IMR-90 (cell line): ENCODE measurements around the gene ZNF423. TPM values are rescaled to one million over a fixed set of nuclear protein-coding genes. Genes with fewer than 3 reads are reported as not detected.

ENCODE experiments used
- ATAC-seq: fragments of 200-7000 bp; cut with Tn5 transposase; 2 replicates; pipeline ENCODE4 v1.9.1; 2020; ENCODE audit warnings: low read depth, mild to moderate bottlenecking, moderate library complexity
- BruUV-seq: library from RNA; stranded (reverse); fragments of 400-500 nt; replicated peaks from 2 replicates; lab custom pipeline; 2021; lab: Mats Ljungman, UMichigan
- CTCF ChIA-PET: fragments of 300-600 bp; formaldehyde crosslinking; extraction: SDS; loops from one replicate; lab custom pipeline; 2021; ENCODE audit warnings: antibody characterized with exemption; lab: Yijun Ruan, JAX
- POLR2A ChIA-PET: fragments of 300-600 bp; sonication (Branson Sonifier 250); formaldehyde crosslinking; loops from one replicate; lab custom pipeline; 2022; ENCODE audit warnings: antibody characterized with exemption; ENCODE audit not compliant: unreplicated experiment; lab: Charles Lee
- DNase-seq: peaks from one replicate; pipeline ENCODE4 v3.0.0; 2013
- H2AFZ ChIP-seq: replicated peaks from 2 replicates; pipeline ENCODE3; 2013; ENCODE audit warnings: low read length, mild to moderate bottlenecking; ENCODE audit not compliant: poor library complexity
- H2AK5ac ChIP-seq: 2 replicates; pipeline ENCODE4 v1.6.1; 2013; ENCODE audit warnings: low read depth, low read length, inconsistent platforms
- H2AK9ac ChIP-seq: replicated peaks from 2 replicates; pipeline ENCODE3; 2013; ENCODE audit warnings: mild to moderate bottlenecking, low read depth, low read length, moderate library complexity; ENCODE audit not compliant: poor library complexity
- H2BK120ac ChIP-seq: 2 replicates; pipeline ENCODE4 v1.6.1; 2013; ENCODE audit warnings: low read depth, low read length, inconsistent platforms
- H2BK15ac ChIP-seq: 3 replicates; pipeline ENCODE4 v1.6.1; 2013; ENCODE audit warnings: low read depth, low read length, inconsistent platforms
- H2BK20ac ChIP-seq: 2 replicates; pipeline ENCODE4 v1.6.1; 2013; ENCODE audit warnings: low read depth, mild to moderate bottlenecking, inconsistent platforms, low read length, moderate library complexity
- H2BK5ac ChIP-seq: 2 replicates; pipeline ENCODE4 v1.6.1; 2013; ENCODE audit warnings: mild to moderate bottlenecking, low read depth, low read length, inconsistent platforms; ENCODE audit not compliant: poor library complexity, severe bottlenecking
- H3K14ac ChIP-seq: replicated peaks from 2 replicates; pipeline ENCODE4 v1.6.1; 2013; ENCODE audit warnings: low read depth, low read length, inconsistent platforms
- H3K18ac ChIP-seq: 2 replicates; pipeline ENCODE4 v1.6.1; 2013; ENCODE audit warnings: low read depth, low read length, control low read depth
- H3K23ac ChIP-seq: 2 replicates; pipeline ENCODE4 v1.6.1; 2013; ENCODE audit warnings: low read depth, low read length, inconsistent platforms
- H3K27ac ChIP-seq: 2 replicates; pipeline ENCODE4 v1.5.1; 2013; ENCODE audit warnings: mild to moderate bottlenecking, control low read depth, low read length; ENCODE audit not compliant: insufficient read depth
- H3K27me3 ChIP-seq: 2 replicates; pipeline ENCODE4 v1.6.1; 2013; ENCODE audit warnings: low read length; ENCODE audit not compliant: control insufficient read depth, insufficient read depth
- H3K36me3 ChIP-seq: 2 replicates; pipeline ENCODE4 v1.6.1; 2013; ENCODE audit warnings: low read length, mixed read lengths; ENCODE audit not compliant: control insufficient read depth, insufficient read depth
- H3K4ac ChIP-seq: 2 replicates; pipeline ENCODE4 v1.6.1; 2013; ENCODE audit warnings: low read depth, low read length, inconsistent platforms
- H3K4me1 ChIP-seq: 2 replicates; pipeline ENCODE4 v1.6.1; 2013; ENCODE audit warnings: low read length, mixed read lengths; ENCODE audit not compliant: control insufficient read depth, insufficient read depth
- H3K4me2 ChIP-seq: 2 replicates; pipeline ENCODE4 v1.6.1; 2013; ENCODE audit warnings: low read depth, mild to moderate bottlenecking, control low read depth, low read length, moderate library complexity
- H3K4me3 ChIP-seq: 2 replicates; pipeline ENCODE4 v1.5.1; 2013; ENCODE audit warnings: low read depth, mild to moderate bottlenecking, control low read depth, low read length, moderate library complexity; ENCODE audit not compliant: insufficient read depth
- H3K56ac ChIP-seq: 2 replicates; pipeline ENCODE4 v1.6.1; 2013; ENCODE audit warnings: low read length, inconsistent platforms; ENCODE audit not compliant: insufficient read depth; ENCODE audit errors: extremely low read depth
- H3K79me1 ChIP-seq, 2 experiments: 2 replicates each; pipeline ENCODE4 v1.6.1; 2013; ENCODE audit warnings: low read length in 2 of 2, inconsistent platforms in 1 of 2, low read depth in 1 of 2
- H3K9ac ChIP-seq: 2 replicates; pipeline ENCODE4 v1.6.1; 2013; ENCODE audit warnings: low read depth, low read length, control low read depth
- H3K9me1 ChIP-seq: 2 replicates; pipeline ENCODE4 v1.6.1; 2013; ENCODE audit warnings: low read length, inconsistent platforms; ENCODE audit not compliant: insufficient read depth
- H3K9me3 ChIP-seq: 2 replicates; pipeline ENCODE4 v1.6.1; 2013; ENCODE audit warnings: low read length; ENCODE audit not compliant: control insufficient read depth, insufficient read depth
- H4K20me1 ChIP-seq: 2 replicates; pipeline ENCODE4 v1.6.1; 2013; ENCODE audit warnings: low read length, inconsistent platforms; ENCODE audit not compliant: insufficient read depth
- H4K5ac ChIP-seq: 2 replicates; pipeline ENCODE4 v1.6.1; 2013; ENCODE audit warnings: mild to moderate bottlenecking, low read depth, low read length, control low read depth
- H4K8ac ChIP-seq, 2 experiments: 2 replicates each; pipeline ENCODE4 v1.6.1; 2013; ENCODE audit warnings: low read depth in 2 of 2, low read length in 2 of 2, control low read depth in 1 of 2, inconsistent platforms in 1 of 2
- H4K91ac ChIP-seq: 2 replicates; pipeline ENCODE4 v1.6.1; 2013; ENCODE audit warnings: low read depth, low read length, inconsistent platforms; ENCODE audit not compliant: insufficient read depth
- BHLHE40 ChIP-seq: fragments of 150-350 bp; IDR thresholded peaks from 2 replicates; pipeline ENCODE4 v1.6.1; 2016; ENCODE audit warnings: mild to moderate bottlenecking, low read depth, low read length
- CHD1 ChIP-seq: IDR thresholded peaks from 2 replicates; pipeline ENCODE4 v1.6.1; 2012; ENCODE audit warnings: low read depth, low read length, improper control_type of control experiment
- ELK1 ChIP-seq: fragments of 150-350 bp; IDR thresholded peaks from 2 replicates; pipeline ENCODE4 v1.6.1; 2016; ENCODE audit warnings: low read depth, mild to moderate bottlenecking, low read length, moderate library complexity, borderline replicate concordance
- MAZ ChIP-seq: IDR thresholded peaks from 2 replicates; pipeline ENCODE4 v1.6.1; 2012; ENCODE audit warnings: low read depth, mild to moderate bottlenecking, low read length, improper control_type of control experiment, moderate library complexity, borderline replicate concordance
- POLR2A ChIP-seq: IDR thresholded peaks from 2 replicates; pipeline ENCODE4 v1.6.1; 2012; ENCODE audit warnings: mild to moderate bottlenecking, low read depth, low read length
- RAD21 ChIP-seq: IDR thresholded peaks from 2 replicates; pipeline ENCODE4 v1.6.1; 2012; ENCODE audit warnings: low read length, improper control_type of control experiment
- RCOR1 ChIP-seq: IDR thresholded peaks from 2 replicates; pipeline ENCODE4 v1.6.1; 2012; ENCODE audit warnings: mild to moderate bottlenecking, low read length, improper control_type of control experiment; ENCODE audit not compliant: insufficient replicate concordance
- RFX5 ChIP-seq: IDR thresholded peaks from 2 replicates; pipeline ENCODE4 v1.8.0; 2012; ENCODE audit warnings: low read depth, mild to moderate bottlenecking, low read length, moderate library complexity
- dilution Hi-C: fragments of 300-500 bp; cut with HindIII; formaldehyde crosslinking; loops from one replicate; pipeline ENCODE4 v1.14.3; 2018; ENCODE audit warnings: low sequenced_read_pairs; ENCODE audit not compliant: unreplicated experiment
- in situ Hi-C: fragments of 300-500 bp; cut with MboI; formaldehyde crosslinking; loops from 3 replicates; pipeline ENCODE4 v1.14.3; 2019; ENCODE audit warnings: low sequenced_read_pairs, inconsistent platforms, mixed read lengths
- intact Hi-C: fragments of 100-400 bp; cut with micrococcal nuclease; formaldehyde crosslinking; loops from 2 replicates; pipeline ENCODE4 v1.10.0; 2022
- polyA plus RNA-seq, 3 experiments: library from polyadenylated mRNA; depleted of rRNA; stranded (reverse); fragments of >200 nt; gene quantifications; 2 replicates each; pipeline ENCODE4 v1.2.3, GENCODE V29; 2012; ENCODE audit warnings: low replicate concordance in 1 of 3
- total RNA-seq: library from RNA; depleted of rRNA; stranded (reverse); fragments of >200 nt; gene quantifications from 2 replicates; pipeline ENCODE4 v1.2.3, GENCODE V29; 2012

Gene ZNF423
- total and polyA plus RNA-seq, 2 of the 4 experiments (the other 2 are of a cell fraction): under 0.01 to 0.10 TPM

DNA sequence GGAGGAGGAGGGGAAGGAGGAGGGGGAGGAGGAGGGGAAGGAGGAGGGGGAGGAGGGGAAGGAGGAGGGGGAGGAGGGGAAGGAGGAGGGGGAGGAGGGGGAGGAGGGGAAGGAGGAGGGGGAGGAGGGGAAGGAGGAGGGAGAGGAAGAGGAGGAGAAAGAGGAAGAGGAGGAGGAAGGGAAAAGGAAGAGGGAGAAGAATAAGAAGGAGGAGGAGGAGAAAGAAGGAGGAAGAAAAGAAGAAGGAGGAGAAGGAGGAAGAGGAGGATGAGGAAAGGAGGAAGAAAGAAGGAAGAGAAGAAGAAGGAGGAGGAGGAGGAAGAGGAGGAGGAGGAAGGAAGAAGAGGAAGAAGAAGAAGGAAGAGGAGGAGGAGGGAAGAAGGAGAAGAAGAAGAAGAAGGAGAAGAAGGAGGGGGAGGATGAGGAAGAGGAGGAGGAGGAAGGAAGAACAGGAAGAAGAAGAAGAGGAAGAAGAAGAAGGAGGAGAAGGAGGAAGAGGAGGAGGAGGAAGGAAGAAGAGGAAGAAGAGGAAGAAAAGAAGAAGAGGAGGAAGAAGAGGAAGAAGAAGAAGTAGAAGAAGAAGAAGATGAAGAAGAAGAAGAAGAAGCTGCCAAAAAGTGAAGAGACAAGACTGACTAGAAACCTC is 378.5 kb downstream of the ZNF423 start:
- H3K4me2 ChIP-seq: no peak overlapping the region
- H2BK15ac ChIP-seq: no peak overlapping the region
- H2BK20ac ChIP-seq: no peak overlapping the region
- H4K91ac ChIP-seq: no peak overlapping the region
- H3K56ac ChIP-seq: no peak overlapping the region
- H3K9me1 ChIP-seq: peaks cover 4% of the 10 kb centered on the region; the same call in 1 of the 2 replicates
- H3K9ac ChIP-seq: no peak overlapping the region
- H3K27me3 ChIP-seq: no peaks in the 10 kb centered on the region
- no peak overlapping the region for H3K4ac ChIP-seq
- H2AK9ac ChIP-seq: no peak overlapping the region
- TF ChIP-seq RCOR1 (no peak), ELK1 (no peak), RFX5 (no peak), CHD1 (no peak), MAZ (no peak), RAD21 (no peak), BHLHE40 (no peak), POLR2A (no peak)
- no peaks in the 10 kb centered on the region for H4K20me1 ChIP-seq
- no peaks in the 10 kb centered on the region for H3K36me3 ChIP-seq
- H3K9me3 ChIP-seq: no peaks in the 10 kb centered on the region
- H3K23ac ChIP-seq: no peak overlapping the region
- H3K4me3 ChIP-seq: no peak overlapping the region
- no peaks in the 10 kb centered on the region for H3K4me1 ChIP-seq
- no peak overlapping the region for H2BK120ac ChIP-seq
- no peak overlapping the region for H4K8ac ChIP-seq
- CTCF ChIA-PET: no interaction called here
- BruUV-seq: no TSS peak
- H4K5ac ChIP-seq: no peak overlapping the region
- no peak overlapping the region for H3K27ac ChIP-seq
- no peak overlapping the region for H3K18ac ChIP-seq
- no peak for DNase-seq
- no peak overlapping the region for H3K14ac ChIP-seq
- dilution Hi-C loops: no loop called here
- no peaks in the 10 kb centered on the region for H3K79me1 ChIP-seq
- intact Hi-C loops: no loop called here
- ATAC-seq: no peak
- no peak overlapping the region for H2AK5ac ChIP-seq
- POLR2A ChIA-PET: no interaction called here
- H2BK5ac ChIP-seq: no peak overlapping the region
- in situ Hi-C loops: no loop called here
- H2AFZ ChIP-seq: no peak overlapping the region
